Thyroid gland (tissue), 4 donors: ENCODE data around the gene RAB28.

ENCODE experiments used
- CTCF ChIP-seq, 6 experiments: fragments of 200-600 bp in 3 of 6; fragments of 450-650 bp in 3 of 6; sonication (generic) in 3 of 6; IDR thresholded peaks; one replicate each; pipeline ENCODE4 v1.5.1; 2016 to 2019; ENCODE audit warnings: antibody characterized with exemption in 6 of 6, mild to moderate bottlenecking in 2 of 6, inconsistent platforms in 1 of 6, moderate library complexity in 1 of 6
- POLR2A ChIP-seq, 2 donors: fragments of 450-650 bp; IDR thresholded peaks; one replicate each; pipeline ENCODE4 v1.6.1; 2017; ENCODE audit warnings: antibody characterized with exemption in 2 of 2, mild to moderate bottlenecking in 2 of 2, moderate library complexity in 1 of 2

GRCh38 chr4:13527192-13527980, 43.2 kb upstream of the RAB28 start:
- TF ChIP-seq CTCF (IDR thresholded peaks at IDR 0.05) = no peak
- no peak for TF ChIP-seq POLR2A (IDR thresholded peaks at IDR 0.05)
